ENCODE measurements around the gene TECPR1. TPM values are rescaled to one million over a fixed set of nuclear protein-coding genes. Genes with fewer than 3 reads are reported as not detected.
A peak's percentile ranks its signal among the peaks of the same experiment; 100 is the strongest.

TECPR1 gene
- total RNA-seq, 2 donors from 2014 or later: 40.7 to 53.0 TPM

- Mint-ChIP-seq H3K4me1 (ENCODE audit: low read depth) (peaks cover 7% of the 10 kb centered on the region), H3K27ac (no peak overlapping the region)
Measured at GRCh38 chr7:98289333-98289875, 37.4 kb upstream of the TECPR1 start.

DNA sequence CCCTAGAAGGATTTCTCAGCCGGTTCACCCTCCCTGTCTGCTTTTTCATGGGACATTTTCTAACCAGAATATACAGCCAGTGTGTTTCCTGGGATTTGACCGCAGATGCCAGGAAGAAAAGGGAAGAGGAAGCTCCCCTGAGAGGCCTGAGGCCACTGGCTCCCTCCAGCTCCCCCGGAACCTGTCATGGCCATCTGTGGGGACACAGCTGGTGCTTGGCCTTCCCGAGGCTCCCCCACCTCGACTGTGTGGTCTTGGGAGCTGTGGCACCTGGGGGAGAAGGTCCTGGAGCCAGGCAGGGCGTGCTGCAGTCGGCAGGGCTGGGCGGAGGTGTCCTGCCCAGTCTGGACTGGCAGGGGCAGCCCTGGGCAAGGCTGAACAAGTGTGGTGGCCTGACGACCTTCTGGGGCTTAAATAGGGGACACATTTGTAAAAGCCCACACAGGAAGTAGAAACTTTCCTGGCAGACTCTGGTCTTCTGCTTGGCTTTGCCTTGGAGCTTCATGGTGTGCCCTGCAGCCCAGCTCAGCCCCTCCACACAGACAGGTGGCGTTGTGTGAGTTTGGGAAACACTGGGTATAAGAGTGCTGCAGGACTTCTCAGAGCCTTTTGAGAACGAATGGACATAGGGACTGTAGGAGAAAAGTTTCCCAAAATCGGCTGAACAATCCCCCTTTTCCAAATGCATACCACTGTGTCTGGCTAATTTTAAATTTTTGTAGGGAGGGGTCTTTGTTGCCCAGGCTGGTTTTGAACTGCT, 36.2 kb upstream of the TECPR1 start:
- Mint-ChIP-seq H3K27ac (peak overlapping the region; percentile 40), H3K9me3 (no peaks in the 10 kb centered on the region), H3K36me3 (ENCODE audit: insufficient read depth in 2 of 2) (peaks cover 0 to 3% of the 10 kb centered on the region in 2 donors), H3K4me1 (ENCODE audit: low read depth) (peaks cover 15% of the 10 kb centered on the region), H3K27me3 (ENCODE audit: low read depth) (no peaks in the 10 kb centered on the region), H3K4me3 (no peak overlapping the region)
- DNase-seq: no peak
- ATAC-seq (replicated peaks in 1 of 2): no peak

More at GRCh38 chr7:98289333-98289875, 37.4 kb upstream of the TECPR1 start:
- Mint-ChIP-seq H3K36me3 (ENCODE audit: insufficient read depth in 2 of 2) (peaks cover 0 to 3% of the 10 kb centered on the region in 2 donors), H3K27me3 (ENCODE audit: low read depth) (no peaks in the 10 kb centered on the region), H3K9me3 (no peaks in the 10 kb centered on the region), H3K4me3 (no peak overlapping the region)
- no peak for DNase-seq
- no peak for ATAC-seq (replicated peaks in 1 of 2)

- Mint-ChIP-seq H3K27me3 (ENCODE audit: low read depth) (no peaks in the 10 kb centered on the region), H3K27ac (no peak overlapping the region), H3K4me3 (no peak overlapping the region), H3K9me3 (no peaks in the 10 kb centered on the region), H3K36me3 (ENCODE audit: insufficient read depth in 2 of 2) (peaks cover 0 to 8% of the 10 kb centered on the region in 2 donors), H3K4me1 (ENCODE audit: low read depth) (peaks cover 22% of the 10 kb centered on the region)
- ATAC-seq (replicated peaks in 1 of 2) (no peak), DNase-seq (no peak)
Measured at GRCh38 chr7:98287486-98287959, 35.5 kb upstream of the TECPR1 start.

DNA sequence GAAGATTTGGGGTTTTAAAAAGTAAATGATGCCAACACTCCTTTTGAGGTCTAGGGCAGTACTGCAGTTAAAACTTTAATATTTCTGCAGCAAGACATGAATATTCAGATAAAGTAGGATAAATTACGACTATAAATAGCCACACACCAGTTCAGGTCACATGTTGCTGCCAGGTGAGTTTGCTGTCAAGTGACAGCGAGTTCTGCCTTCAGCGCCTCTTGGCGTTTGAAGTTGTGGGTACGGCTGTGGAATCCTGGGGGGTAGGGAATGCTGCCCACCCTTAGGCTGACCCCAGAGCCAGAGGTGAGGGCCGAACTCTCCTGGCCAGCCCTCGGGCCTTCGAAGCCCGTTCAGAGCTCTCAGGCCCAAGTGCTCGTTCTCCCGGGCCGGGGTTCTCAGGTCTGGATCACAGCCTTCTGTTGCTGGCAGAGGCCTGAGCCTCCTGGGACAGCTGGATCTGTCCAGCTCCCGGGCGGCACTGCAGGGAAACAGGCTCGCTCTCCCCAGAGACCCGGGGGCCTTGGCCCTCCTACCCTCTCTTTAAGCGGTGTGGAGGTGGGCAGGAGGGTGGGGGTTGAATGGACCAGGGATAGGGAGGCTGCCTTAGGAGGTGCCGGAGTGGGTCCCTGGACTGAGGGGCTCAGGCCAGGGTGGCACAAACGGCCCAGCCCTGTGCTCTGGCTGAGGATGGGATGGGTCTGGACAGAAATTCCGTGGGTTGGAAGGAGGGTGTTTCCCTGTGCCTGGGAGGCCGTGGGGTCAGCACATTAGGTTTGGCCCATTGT, 34.9 kb upstream of the TECPR1 start:
- ATAC-seq (replicated peaks in 1 of 2): no peak
- no peak overlapping the region for H3K4me3 Mint-ChIP-seq
- H3K4me1 Mint-ChIP-seq (ENCODE audit: low read depth): peaks cover 25% of the 10 kb centered on the region
- no peaks in the 10 kb centered on the region for H3K9me3 Mint-ChIP-seq
- no peaks in the 10 kb centered on the region for H3K27me3 Mint-ChIP-seq (ENCODE audit: low read depth)
- no peak overlapping the region for H3K27ac Mint-ChIP-seq
- H3K36me3 Mint-ChIP-seq (ENCODE audit: insufficient read depth in 2 of 2): peaks cover 0 to 8% of the 10 kb centered on the region in 2 donors
- DNase-seq: no peak

GRCh38 chr7:98286093-98286539, 34.1 kb upstream of the TECPR1 start:
- H3K4me3 Mint-ChIP-seq: no peak overlapping the region
- H3K4me1 Mint-ChIP-seq (ENCODE audit: low read depth): peaks cover 25% of the 10 kb centered on the region
- ATAC-seq (replicated peaks in 1 of 2) (no peak), DNase-seq (no peak)
- no peaks in the 10 kb centered on the region for H3K9me3 Mint-ChIP-seq
- peaks cover 0 to 8% of the 10 kb centered on the region in 2 donors for H3K36me3 Mint-ChIP-seq (ENCODE audit: insufficient read depth in 2 of 2)
- no peak overlapping the region for H3K27ac Mint-ChIP-seq
- no peaks in the 10 kb centered on the region for H3K27me3 Mint-ChIP-seq (ENCODE audit: low read depth)

DNA sequence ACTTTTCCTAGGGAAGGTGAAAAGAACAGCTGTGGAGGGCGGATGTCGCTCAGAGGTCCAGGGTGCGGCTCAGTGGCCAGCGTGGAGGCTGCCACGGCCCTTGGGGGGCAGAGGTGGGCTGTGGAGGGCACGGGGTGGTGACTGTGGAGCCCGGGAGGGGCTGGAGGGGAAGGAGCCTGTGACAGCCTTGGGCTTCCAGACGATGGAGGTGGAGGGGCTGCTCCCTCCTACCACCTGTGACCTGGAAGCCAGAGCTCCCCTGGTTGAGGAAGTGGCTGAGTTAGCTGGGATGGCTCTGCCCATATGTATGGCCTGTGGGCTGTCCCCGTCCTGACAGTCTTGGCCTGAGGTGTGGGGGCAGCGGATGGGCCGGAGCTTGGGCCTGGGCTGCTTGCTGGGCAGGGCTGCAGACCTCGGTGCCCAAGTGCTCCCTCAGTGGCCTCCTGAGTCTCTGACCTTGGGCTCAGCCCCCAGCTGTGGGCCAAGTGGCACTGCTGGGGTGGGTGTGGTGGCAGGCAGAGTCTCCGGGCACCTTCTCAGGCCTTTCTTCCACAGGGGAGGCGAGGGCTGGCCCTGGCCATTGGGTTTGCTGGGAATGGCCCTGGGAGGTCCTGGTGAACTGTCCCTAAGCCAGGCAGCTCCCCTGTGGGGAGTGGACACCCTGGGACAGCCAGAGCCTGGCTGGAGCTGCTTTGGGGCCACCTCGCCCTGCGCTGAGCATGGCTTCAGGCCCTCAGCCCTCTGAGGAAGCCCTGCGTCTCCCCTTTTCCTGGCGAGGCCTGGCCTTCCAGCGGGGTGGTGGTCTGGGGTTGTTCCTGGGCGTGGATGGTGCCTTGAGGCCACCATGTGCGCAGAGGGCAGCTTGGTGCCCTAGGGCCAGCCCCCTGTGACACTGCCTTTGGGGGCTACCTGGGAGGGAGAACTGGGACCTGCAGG, 33.4 kb upstream of the TECPR1 start:
- Mint-ChIP-seq H3K4me1 (ENCODE audit: low read depth) (peaks cover 25% of the 10 kb centered on the region), H3K9me3 (no peaks in the 10 kb centered on the region), H3K4me3 (no peak overlapping the region), H3K36me3 (ENCODE audit: insufficient read depth in 2 of 2) (peaks cover 0 to 8% of the 10 kb centered on the region in 2 donors), H3K27me3 (ENCODE audit: low read depth) (no peaks in the 10 kb centered on the region), H3K27ac (no peak overlapping the region)
- DNase-seq: no peak
- ATAC-seq (replicated peaks in 1 of 2): no peak

GRCh38 chr7:98284335-98285036, 32.5 kb upstream of the TECPR1 start:
- H3K27me3 Mint-ChIP-seq (ENCODE audit: low read depth): no peaks in the 10 kb centered on the region
- DNase-seq: no peak
- H3K4me3 Mint-ChIP-seq: peak overlapping the region; percentile 52 to 54
- H3K27ac Mint-ChIP-seq: no peak overlapping the region
- no peaks in the 10 kb centered on the region for H3K9me3 Mint-ChIP-seq
- no peak for ATAC-seq (replicated peaks in 1 of 2)
- H3K4me1 Mint-ChIP-seq (ENCODE audit: low read depth): peaks cover 25% of the 10 kb centered on the region
- peaks cover 0 to 8% of the 10 kb centered on the region in 2 donors for H3K36me3 Mint-ChIP-seq (ENCODE audit: insufficient read depth in 2 of 2)

GRCh38 chr7:98283887-98284222, 31.8 kb upstream of the TECPR1 start:
- Mint-ChIP-seq H3K36me3 (ENCODE audit: insufficient read depth in 2 of 2) (peaks cover 0 to 8% of the 10 kb centered on the region in 2 donors), H3K27ac (no peak overlapping the region), H3K9me3 (no peaks in the 10 kb centered on the region), H3K27me3 (ENCODE audit: low read depth) (no peaks in the 10 kb centered on the region), H3K4me1 (ENCODE audit: low read depth) (peaks cover 25% of the 10 kb centered on the region), H3K4me3 (peak overlapping the region; percentile 7 to 52)
- DNase-seq: no peak
- ATAC-seq (replicated peaks in 1 of 2): no peak

GRCh38 chr7:98283127-98283886, 31.3 kb upstream of the TECPR1 start:
- no peaks in the 10 kb centered on the region for H3K27me3 Mint-ChIP-seq (ENCODE audit: low read depth)
- ATAC-seq (replicated peaks in 1 of 2) (no peak), DNase-seq (no peak)
- peaks cover 0 to 6% of the 10 kb centered on the region in 2 donors for H3K36me3 Mint-ChIP-seq (ENCODE audit: insufficient read depth in 2 of 2)
- peak overlapping the region; percentile 78 to 88 for H3K4me3 Mint-ChIP-seq
- H3K27ac Mint-ChIP-seq: peak overlapping the region; percentile 64
- H3K4me1 Mint-ChIP-seq (ENCODE audit: low read depth): peaks cover 25% of the 10 kb centered on the region
- H3K9me3 Mint-ChIP-seq: no peaks in the 10 kb centered on the region

GRCh38 chr7:98282703-98283102, 30.7 kb upstream of the TECPR1 start:
- no peak for DNase-seq
- Mint-ChIP-seq H3K27ac (peak overlapping the region; percentile 64), H3K9me3 (no peaks in the 10 kb centered on the region)

DNA sequence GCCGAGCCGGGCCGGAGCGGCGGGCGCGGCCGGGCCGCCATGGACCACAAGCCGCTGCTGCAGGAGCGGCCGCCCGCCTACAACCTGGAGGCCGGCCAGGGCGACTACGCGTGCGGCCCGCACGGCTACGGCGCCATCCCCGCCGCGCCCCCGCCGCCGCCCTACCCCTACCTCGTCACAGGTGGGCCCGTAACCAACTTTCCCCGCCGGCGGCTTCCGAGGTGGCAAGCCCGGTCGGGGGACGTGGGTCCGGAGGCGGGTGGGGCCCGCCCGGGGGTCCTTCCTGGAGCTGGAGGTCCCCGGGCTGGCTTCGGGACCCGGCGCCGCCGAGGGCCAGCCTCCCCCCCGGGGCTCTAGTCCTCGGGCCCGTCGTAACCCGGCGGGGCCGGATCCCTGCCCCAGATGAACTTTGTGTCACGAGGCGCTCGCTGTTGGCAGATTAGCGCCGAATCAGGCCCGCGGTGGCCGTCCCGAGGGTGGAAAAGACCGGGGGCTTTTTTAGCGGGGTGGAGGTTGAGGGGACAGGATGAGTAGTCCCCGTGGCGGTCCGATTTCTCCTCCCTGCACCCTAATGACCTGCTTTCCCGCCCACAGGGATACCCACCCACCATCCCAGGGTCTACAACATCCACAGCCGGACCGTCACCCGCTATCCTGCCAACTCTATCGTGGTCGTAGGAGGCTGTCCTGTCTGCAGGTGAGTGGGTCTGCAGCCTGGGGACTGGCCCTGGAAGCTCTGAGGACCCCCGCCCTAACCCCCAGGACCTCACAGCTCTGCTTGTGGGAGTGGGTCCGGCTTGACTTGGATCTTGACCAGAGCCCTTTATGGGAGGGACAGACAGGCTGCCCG, 29.9 kb upstream of the TECPR1 start:
- Mint-ChIP-seq H3K27ac (peak overlapping the region; percentile 64), H3K4me1 (ENCODE audit: low read depth) (peaks cover 25% of the 10 kb centered on the region), H3K9me3 (no peaks in the 10 kb centered on the region), H3K36me3 (ENCODE audit: insufficient read depth in 2 of 2) (peaks cover 0 to 6% of the 10 kb centered on the region in 2 donors), H3K4me3 (peak overlapping the region; percentile 78 to 88), H3K27me3 (ENCODE audit: low read depth) (no peaks in the 10 kb centered on the region)
- ATAC-seq (replicated peaks in 1 of 2) (peak; percentile 49 to 54), DNase-seq (peak; percentile 44 to 45)

More at GRCh38 chr7:98282703-98283102, 30.7 kb upstream of the TECPR1 start:
- Mint-ChIP-seq H3K36me3 (ENCODE audit: insufficient read depth in 2 of 2) (peaks cover 0 to 6% of the 10 kb centered on the region in 2 donors), H3K27me3 (ENCODE audit: low read depth) (no peaks in the 10 kb centered on the region), H3K4me3 (peak overlapping the region; percentile 78 to 88), H3K4me1 (ENCODE audit: low read depth) (peaks cover 25% of the 10 kb centered on the region)
- ATAC-seq (replicated peaks in 1 of 2): no peak

All from activated T-cell treated with anti-CD3 and anti-CD28 coated beads, Interleukin-2, amount 50 U/mL, for 72 hours (primary cell).